B cell (primary cell): Measurements from ENCODE around the gene FCN1. TPM values are rescaled to one million over a fixed set of nuclear protein-coding genes. Genes with fewer than 3 reads are reported as not detected.

ENCODE experiments used
- ATAC-seq: fragments of 200-7000 bp; cut with Tn5 transposase; one replicate; pipeline ENCODE4 v1.10.0; 2021; ENCODE audit warnings: low read depth, mild to moderate bottlenecking, moderate number of reproducible peaks, moderate library complexity
- CTCF ChIA-PET: fragments of 350-600 bp; sonication (Branson Sonifier 250); formaldehyde crosslinking; loops from one replicate; lab custom pipeline; 2021; ENCODE audit warnings: antibody characterized with exemption, inconsistent platforms; lab: Charles Lee
- POLR2A ChIA-PET: fragments of 350-600 bp; sonication (Branson Sonifier 250); formaldehyde crosslinking; loops from one replicate; lab custom pipeline; 2021; ENCODE audit warnings: antibody characterized with exemption; lab: Charles Lee
- DNase-seq: peaks from one replicate; pipeline ENCODE4 v3.0.0; 2013
- H2AFZ ChIP-seq: 2 replicates; pipeline ENCODE4 v1.6.1; 2012; ENCODE audit warnings: mild to moderate bottlenecking, low read depth, low read length; ENCODE audit not compliant: insufficient read depth, poor library complexity, severe bottlenecking
- H3K27ac ChIP-seq, 2 donors: 1 replicate in 1 of 2; 2 replicates in 1 of 2; pipeline ENCODE4 v1.5.1; 2012 to 2013; ENCODE audit warnings: low read length in 2 of 2, mild to moderate bottlenecking in 2 of 2, moderate library complexity in 1 of 2
- H3K27me3 ChIP-seq, 4 experiments: fragments of 200-600 bp in 1 of 4; sonication (generic) in 1 of 4; replicated peaks in 1 of 4; 1 replicate in 2 of 4; 2 replicates in 2 of 4; pipeline versions ENCODE4 v1.6.1 to v1.7.0; 2013 to 2016; ENCODE audit warnings: low read length in 3 of 4, mild to moderate bottlenecking in 2 of 4, mixed read lengths in 1 of 4, moderate library complexity in 1 of 4; ENCODE audit not compliant: insufficient read depth in 4 of 4, control insufficient read depth in 3 of 4; ENCODE audit errors: control extremely low read depth in 1 of 4
- H3K36me3 ChIP-seq, 2 experiments: replicated peaks in 1 of 2; 1 replicate in 1 of 2; 2 replicates in 1 of 2; pipeline versions ENCODE4 v1.6.1 to v1.7.1; 2013; ENCODE audit warnings: low read length in 1 of 2; ENCODE audit not compliant: insufficient read depth in 2 of 2, control insufficient read depth in 1 of 2; ENCODE audit errors: control extremely low read depth in 1 of 2, extremely low read depth in 1 of 2
- H3K4me1 ChIP-seq, 2 donors: fragments of 200-600 bp in 1 of 2; sonication (generic) in 1 of 2; 1 replicate in 1 of 2; 2 replicates in 1 of 2; pipeline versions ENCODE4 v1.5.1 to v1.6.1; 2013 to 2017; ENCODE audit warnings: low read length in 2 of 2; ENCODE audit not compliant: control insufficient read depth in 2 of 2, insufficient read depth in 2 of 2
- H3K4me2 ChIP-seq: replicated peaks from 2 replicates; pipeline ENCODE3; 2012; ENCODE audit warnings: mild to moderate bottlenecking, low read depth, low read length; ENCODE audit not compliant: poor library complexity, severe bottlenecking
- H3K4me3 ChIP-seq, 5 experiments: fragments of 200-600 bp in 1 of 5; sonication (generic) in 1 of 5; 1 replicate in 3 of 5; 2 replicates in 2 of 5; pipeline versions ENCODE4 v1.5.1 to v1.7.0; 2011 to 2016; ENCODE audit warnings: low read length in 4 of 5, mild to moderate bottlenecking in 4 of 5, low read depth in 2 of 5, control low read depth in 1 of 5, moderate library complexity in 1 of 5; ENCODE audit not compliant: insufficient read depth in 1 of 5; ENCODE audit errors: control extremely low read depth in 1 of 5, extremely low read depth in 1 of 5
- H3K79me2 ChIP-seq: fragments of 200-600 bp; sonication (generic); one replicate; pipeline ENCODE4 v1.6.0; 2016; ENCODE audit warnings: low read length; ENCODE audit not compliant: control insufficient read depth, insufficient read depth
- H3K9ac ChIP-seq: fragments of 200-600 bp; sonication (generic); 2 replicates; pipeline ENCODE4 v1.6.1; 2017; ENCODE audit warnings: mild to moderate bottlenecking, low read length, moderate library complexity
- H3K9me3 ChIP-seq, 3 donors: one replicate each; pipeline versions ENCODE4 v1.6.1 to v1.7.1; 2013; ENCODE audit warnings: low read length in 2 of 3; ENCODE audit not compliant: control insufficient read depth in 2 of 3, insufficient read depth in 1 of 3; ENCODE audit errors: control extremely low read depth in 1 of 3
- H4K20me1 ChIP-seq: 2 replicates; pipeline ENCODE4 v1.6.0; 2012; ENCODE audit warnings: mild to moderate bottlenecking, low read length; ENCODE audit not compliant: insufficient read depth, control insufficient read depth, poor library complexity, severe bottlenecking
- H3K27ac Mint-ChIP-seq: one replicate; pipeline ENCODE4 v1.8.0; 2021; ENCODE audit warnings: mixed read lengths
- H3K27me3 Mint-ChIP-seq: one replicate; pipeline ENCODE4 v1.8.0; 2021; ENCODE audit warnings: mixed read lengths
- H3K4me1 Mint-ChIP-seq: one replicate; pipeline ENCODE4 v1.8.0; 2021; ENCODE audit warnings: mixed read lengths
- H3K4me3 Mint-ChIP-seq: one replicate; pipeline ENCODE4 v1.8.0; 2021; ENCODE audit warnings: mixed read lengths
- H3K9me3 Mint-ChIP-seq: one replicate; pipeline ENCODE4 v1.8.0; 2022; ENCODE audit warnings: mixed read lengths; ENCODE audit not compliant: insufficient read depth
- EZH2 ChIP-seq: IDR thresholded peaks from 2 replicates; pipeline ENCODE4 v1.6.1; 2012; ENCODE audit warnings: borderline replicate concordance, low read depth, mild to moderate bottlenecking, moderate library complexity, low read length; ENCODE audit not compliant: insufficient read depth, poor library complexity, severe bottlenecking
- WGBS: methylation state at CpG from one replicate; pipeline ENCODE4 v1.1.5; 2013; ENCODE audit warnings: missing lambda C conversion rate; ENCODE audit not compliant: insufficient coverage; 5-methylcytosine and 5-hydroxymethylcytosine counted together
- intact Hi-C: fragments of 100-400 bp; cut with micrococcal nuclease; formaldehyde crosslinking; loops from one replicate; pipeline ENCODE4 v1.10.0; 2022
- polyA plus RNA-seq: library from polyadenylated mRNA; depleted of rRNA; stranded (reverse); fragments of >200 nt; gene quantifications from 2 replicates; pipeline ENCODE4 v1.2.3, GENCODE V29; 2012
- total RNA-seq, 2 donors: library from RNA; stranded (reverse); fragments of 120-200 nt in 1 of 2; gene quantifications; 1 replicate in 1 of 2; 2 replicates in 1 of 2; pipeline versions ENCODE4 v1.2.3 to v1.2.4, GENCODE V29; 2013 to 2022
- TF ChIP-seq, protein P1 (sequence below): fragments of 200-600 bp; IDR thresholded peaks from one replicate; pipeline ENCODE4 v1.8.0; 2022; ENCODE audit warnings: antibody characterized with exemption, mild to moderate bottlenecking

Gene FCN1
- total and polyA plus RNA-seq, 2 donors (not counting 1 experiment from before 2014, with no cell fraction given): 2.2 to 20.6 TPM

DNA sequence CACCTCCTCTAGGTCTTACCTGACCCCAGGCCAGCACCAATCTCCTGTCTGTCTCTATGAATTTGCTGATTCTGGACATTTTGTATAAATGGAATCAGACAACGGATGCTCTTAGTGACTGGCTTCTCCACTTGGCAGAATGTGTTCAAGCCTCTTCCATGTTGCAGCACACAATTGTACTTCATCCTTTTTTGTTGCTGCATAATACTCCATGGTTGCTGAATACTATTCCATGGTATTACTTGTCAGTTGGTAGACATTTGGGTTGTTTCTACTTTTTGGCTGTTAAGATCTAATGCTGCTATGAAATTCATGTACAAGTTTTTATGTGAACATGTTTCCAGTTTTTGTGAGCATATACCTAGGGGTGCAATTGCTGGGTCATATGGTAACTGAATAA, 34.3 kb upstream of the FCN1 start:
- intact Hi-C loops: no loop called here
- TF ChIP-seq EZH2: no peak
- TF ChIP-seq, protein P1, sequence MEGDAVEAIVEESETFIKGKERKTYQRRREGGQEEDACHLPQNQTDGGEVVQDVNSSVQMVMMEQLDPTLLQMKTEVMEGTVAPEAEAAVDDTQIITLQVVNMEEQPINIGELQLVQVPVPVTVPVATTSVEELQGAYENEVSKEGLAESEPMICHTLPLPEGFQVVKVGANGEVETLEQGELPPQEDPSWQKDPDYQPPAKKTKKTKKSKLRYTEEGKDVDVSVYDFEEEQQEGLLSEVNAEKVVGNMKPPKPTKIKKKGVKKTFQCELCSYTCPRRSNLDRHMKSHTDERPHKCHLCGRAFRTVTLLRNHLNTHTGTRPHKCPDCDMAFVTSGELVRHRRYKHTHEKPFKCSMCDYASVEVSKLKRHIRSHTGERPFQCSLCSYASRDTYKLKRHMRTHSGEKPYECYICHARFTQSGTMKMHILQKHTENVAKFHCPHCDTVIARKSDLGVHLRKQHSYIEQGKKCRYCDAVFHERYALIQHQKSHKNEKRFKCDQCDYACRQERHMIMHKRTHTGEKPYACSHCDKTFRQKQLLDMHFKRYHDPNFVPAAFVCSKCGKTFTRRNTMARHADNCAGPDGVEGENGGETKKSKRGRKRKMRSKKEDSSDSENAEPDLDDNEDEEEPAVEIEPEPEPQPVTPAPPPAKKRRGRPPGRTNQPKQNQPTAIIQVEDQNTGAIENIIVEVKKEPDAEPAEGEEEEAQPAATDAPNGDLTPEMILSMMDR: no peak
- no peaks in the 10 kb centered on the region for H4K20me1 ChIP-seq
- H3K79me2 ChIP-seq: no peaks in the 10 kb centered on the region
- no peak overlapping the region for H3K27ac Mint-ChIP-seq
- ATAC-seq (no peak), DNase-seq (no peak)
- H3K9me3 ChIP-seq: peaks cover 0 to 3% (median 0%) of the 10 kb centered on the region in 3 donors
- ChIA-PET POLR2A (no interaction called here), CTCF (no interaction called here)
- WGBS: no CpG with 5 or more reads among the region's 1 CpG
- H2AFZ ChIP-seq: no peak overlapping the region
- no peaks in the 10 kb centered on the region for H3K27me3 ChIP-seq
- H3K27ac ChIP-seq: no peak overlapping the region
- no peaks in the 10 kb centered on the region for H3K4me1 ChIP-seq
- H3K9ac ChIP-seq: no peak overlapping the region
- no peaks in the 10 kb centered on the region for H3K27me3 Mint-ChIP-seq
- no peaks in the 10 kb centered on the region for H3K36me3 ChIP-seq
- H3K4me3 ChIP-seq: no peak overlapping the region
- no peak overlapping the region for H3K4me3 Mint-ChIP-seq
- no peaks in the 10 kb centered on the region for H3K9me3 Mint-ChIP-seq
- H3K4me2 ChIP-seq: no peak overlapping the region
- H3K4me1 Mint-ChIP-seq: no peaks in the 10 kb centered on the region

DNA sequence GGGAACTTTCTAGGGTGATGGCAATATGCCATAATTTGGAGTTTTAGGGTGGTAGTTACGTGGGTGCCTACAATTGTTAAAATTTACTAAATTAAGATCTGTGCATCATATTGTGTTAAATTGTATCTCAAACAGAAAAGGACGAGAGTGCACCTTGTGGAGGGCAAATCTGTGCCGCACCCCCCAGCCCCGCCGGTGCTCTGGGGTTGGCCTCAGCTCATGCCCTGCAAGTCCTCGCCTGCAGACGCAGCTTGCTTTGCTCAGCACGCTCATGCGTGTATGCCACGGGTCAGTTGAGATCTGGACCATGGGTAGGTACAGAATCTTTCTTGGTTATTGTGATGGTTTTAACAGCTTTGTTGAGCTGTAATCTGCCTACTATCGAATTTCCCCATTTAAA, 33.7 kb upstream of the FCN1 start:
- no peaks in the 10 kb centered on the region for H3K36me3 ChIP-seq
- 94% methylated on average over 7 of the region's 11 CpGs for WGBS
- DNase-seq: no peak
- Mint-ChIP-seq H3K4me3 (no peak overlapping the region), H3K9me3 (no peaks in the 10 kb centered on the region), H3K4me1 (no peaks in the 10 kb centered on the region), H3K27ac (no peak overlapping the region), H3K27me3 (no peaks in the 10 kb centered on the region)
- H3K9me3 ChIP-seq: peaks cover 0 to 5% (median 0%) of the 10 kb centered on the region in 3 donors
- H3K9ac ChIP-seq: no peak overlapping the region
- intact Hi-C loops: no loop called here
- H4K20me1 ChIP-seq: no peaks in the 10 kb centered on the region
- H2AFZ ChIP-seq: no peak overlapping the region
- CTCF ChIA-PET: no interaction called here
- no peak overlapping the region for H3K4me2 ChIP-seq
- no peak overlapping the region for H3K4me3 ChIP-seq
- H3K79me2 ChIP-seq: no peaks in the 10 kb centered on the region
- H3K27me3 ChIP-seq: peaks cover 0 to 2% (median 0%) of the 10 kb centered on the region in 4 experiments
- no peak overlapping the region for H3K27ac ChIP-seq
- TF ChIP-seq, protein P1: no peak
- no peak for TF ChIP-seq EZH2
- POLR2A ChIA-PET: no interaction called here
- ATAC-seq: no peak
- no peaks in the 10 kb centered on the region for H3K4me1 ChIP-seq
